ENCODE results near the gene CFAP73. TPM values are rescaled to one million over a fixed set of nuclear protein-coding genes. Genes with fewer than 3 reads are reported as not detected.

The CFAP73 gene
- total RNA-seq, 1 experiment from 2014 or later = 0.94 TPM

DNA sequence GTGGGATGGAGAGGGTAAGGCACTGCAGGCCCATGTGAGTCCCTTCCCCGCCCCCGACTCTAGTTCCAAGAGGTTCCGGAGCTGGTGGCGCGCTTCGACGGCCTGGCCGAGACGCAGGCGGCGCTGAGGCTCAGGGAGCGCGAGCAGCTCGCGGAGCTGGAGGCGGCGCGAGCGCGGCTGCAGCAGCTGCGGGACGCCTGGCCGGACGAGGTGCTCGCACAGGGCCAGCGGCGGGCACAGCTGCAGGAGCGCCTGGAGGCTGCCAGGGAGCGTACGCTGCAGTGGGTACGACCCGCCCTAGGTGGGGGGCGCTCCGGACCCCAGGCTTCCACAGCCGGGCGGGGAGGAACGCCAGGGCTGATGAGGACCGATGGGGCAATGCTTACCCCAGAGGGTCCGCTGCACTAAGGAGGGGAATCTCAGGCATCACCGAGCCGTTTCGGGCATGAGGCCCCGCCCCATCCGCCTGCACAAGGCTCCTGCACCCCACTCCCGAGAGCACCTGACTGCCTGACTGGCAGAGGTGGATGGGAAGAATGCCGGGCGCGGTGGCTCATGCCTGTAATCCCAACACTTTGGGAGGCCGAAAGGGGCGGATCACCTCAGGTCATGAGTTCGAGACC is 4.9 kb downstream of the CFAP73 start (continued):
- TF ChIP-seq, protein P1, sequence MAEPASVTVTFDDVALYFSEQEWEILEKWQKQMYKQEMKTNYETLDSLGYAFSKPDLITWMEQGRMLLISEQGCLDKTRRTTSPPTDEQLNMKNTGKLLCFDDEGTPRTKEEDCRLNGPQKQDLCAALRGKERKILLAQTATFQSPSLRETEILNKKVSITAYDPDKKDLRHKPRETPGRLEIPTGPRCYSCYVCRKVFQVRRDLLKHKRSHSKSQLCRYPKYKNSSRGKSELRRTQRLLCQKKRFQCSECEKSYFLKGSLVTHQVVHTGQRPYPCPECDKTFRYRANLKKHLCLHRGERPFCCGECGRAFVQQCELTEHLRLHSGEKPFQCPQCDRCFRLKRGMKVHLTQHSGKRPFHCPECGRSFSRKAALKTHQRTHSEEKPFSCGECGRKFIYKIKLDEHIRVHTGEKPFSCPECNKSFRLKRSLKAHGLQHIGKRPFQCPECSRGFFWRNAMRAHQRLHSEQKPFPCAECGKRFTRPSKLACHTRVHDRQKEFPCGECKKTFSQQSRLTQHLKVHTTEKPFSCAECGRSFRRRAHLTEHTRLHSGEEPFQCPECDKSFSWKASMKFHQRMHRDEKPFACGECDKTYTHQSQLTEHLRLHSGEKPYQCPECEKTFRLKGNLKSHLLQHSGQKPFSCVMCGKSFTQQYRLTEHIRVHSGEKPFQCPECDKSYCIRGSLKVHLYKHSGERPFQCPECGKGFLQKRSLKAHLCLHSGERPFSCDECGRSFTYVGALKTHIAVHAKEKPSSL (CRISPR knock-in tag; conservative IDR thresholded peaks at IDR 0.05) = no peak
- TF ChIP-seq, protein P2, sequence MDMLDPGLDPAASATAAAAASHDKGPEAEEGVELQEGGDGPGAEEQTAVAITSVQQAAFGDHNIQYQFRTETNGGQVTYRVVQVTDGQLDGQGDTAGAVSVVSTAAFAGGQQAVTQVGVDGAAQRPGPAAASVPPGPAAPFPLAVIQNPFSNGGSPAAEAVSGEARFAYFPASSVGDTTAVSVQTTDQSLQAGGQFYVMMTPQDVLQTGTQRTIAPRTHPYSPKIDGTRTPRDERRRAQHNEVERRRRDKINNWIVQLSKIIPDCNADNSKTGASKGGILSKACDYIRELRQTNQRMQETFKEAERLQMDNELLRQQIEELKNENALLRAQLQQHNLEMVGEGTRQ (CRISPR knock-in tag; IDR thresholded peaks at IDR 0.05) = peak; percentile 53; the same call in 1 of the 2 replicates
- TF ChIP-seq ESRRA (CRISPR knock-in tag; IDR thresholded peaks at IDR 0.05; ENCODE audit: borderline replicate concordance) (peak; percentile 71; the same call in 1 of the 2 replicates), ETV6 (CRISPR knock-in tag; IDR thresholded peaks at IDR 0.05) (0 out of 2 replicates have a peak, but pooled peaks have one; percentile 61), OVOL2 (CRISPR knock-in tag; IDR thresholded peaks at IDR 0.05; ENCODE audit: borderline replicate concordance) (no peak), ATF1 (CRISPR knock-in tag; IDR thresholded peaks at IDR 0.05) (0 out of 2 replicates have a peak, but pooled peaks have one; percentile 61), NR2C2 (CRISPR knock-in tag; IDR thresholded peaks at IDR 0.05) (0 out of 2 replicates have a peak, but pooled peaks have one; percentile 22), TP53 (CRISPR knock-in tag; IDR thresholded peaks at IDR 0.05) (0 out of 2 replicates have a peak, but pooled peaks have one; percentile 77), ZNF263 (CRISPR knock-in tag; IDR thresholded peaks at IDR 0.05; ENCODE audit: low read depth) (no peak), ZBTB21 (CRISPR knock-in tag; IDR thresholded peaks at IDR 0.05; ENCODE audit: borderline replicate concordance) (peak; percentile 42; the same call in 1 of the 2 replicates), ZNF317 (CRISPR knock-in tag; IDR thresholded peaks at IDR 0.05; ENCODE audit: borderline replicate concordance, low read depth) (no peak), SP1 (CRISPR knock-in tag; conservative IDR thresholded peaks at IDR 0.05) (peak; percentile 73), ZNF121 (CRISPR knock-in tag; IDR thresholded peaks at IDR 0.05) (no peak)
- TF ChIP-seq, protein P3, sequence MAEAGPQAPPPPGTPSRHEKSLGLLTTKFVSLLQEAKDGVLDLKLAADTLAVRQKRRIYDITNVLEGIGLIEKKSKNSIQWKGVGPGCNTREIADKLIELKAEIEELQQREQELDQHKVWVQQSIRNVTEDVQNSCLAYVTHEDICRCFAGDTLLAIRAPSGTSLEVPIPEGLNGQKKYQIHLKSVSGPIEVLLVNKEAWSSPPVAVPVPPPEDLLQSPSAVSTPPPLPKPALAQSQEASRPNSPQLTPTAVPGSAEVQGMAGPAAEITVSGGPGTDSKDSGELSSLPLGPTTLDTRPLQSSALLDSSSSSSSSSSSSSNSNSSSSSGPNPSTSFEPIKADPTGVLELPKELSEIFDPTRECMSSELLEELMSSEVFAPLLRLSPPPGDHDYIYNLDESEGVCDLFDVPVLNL (CRISPR knock-in tag; IDR thresholded peaks at IDR 0.05; ENCODE audit: borderline replicate concordance, low read depth) = no peak
- TF ChIP-seq, protein P4, sequence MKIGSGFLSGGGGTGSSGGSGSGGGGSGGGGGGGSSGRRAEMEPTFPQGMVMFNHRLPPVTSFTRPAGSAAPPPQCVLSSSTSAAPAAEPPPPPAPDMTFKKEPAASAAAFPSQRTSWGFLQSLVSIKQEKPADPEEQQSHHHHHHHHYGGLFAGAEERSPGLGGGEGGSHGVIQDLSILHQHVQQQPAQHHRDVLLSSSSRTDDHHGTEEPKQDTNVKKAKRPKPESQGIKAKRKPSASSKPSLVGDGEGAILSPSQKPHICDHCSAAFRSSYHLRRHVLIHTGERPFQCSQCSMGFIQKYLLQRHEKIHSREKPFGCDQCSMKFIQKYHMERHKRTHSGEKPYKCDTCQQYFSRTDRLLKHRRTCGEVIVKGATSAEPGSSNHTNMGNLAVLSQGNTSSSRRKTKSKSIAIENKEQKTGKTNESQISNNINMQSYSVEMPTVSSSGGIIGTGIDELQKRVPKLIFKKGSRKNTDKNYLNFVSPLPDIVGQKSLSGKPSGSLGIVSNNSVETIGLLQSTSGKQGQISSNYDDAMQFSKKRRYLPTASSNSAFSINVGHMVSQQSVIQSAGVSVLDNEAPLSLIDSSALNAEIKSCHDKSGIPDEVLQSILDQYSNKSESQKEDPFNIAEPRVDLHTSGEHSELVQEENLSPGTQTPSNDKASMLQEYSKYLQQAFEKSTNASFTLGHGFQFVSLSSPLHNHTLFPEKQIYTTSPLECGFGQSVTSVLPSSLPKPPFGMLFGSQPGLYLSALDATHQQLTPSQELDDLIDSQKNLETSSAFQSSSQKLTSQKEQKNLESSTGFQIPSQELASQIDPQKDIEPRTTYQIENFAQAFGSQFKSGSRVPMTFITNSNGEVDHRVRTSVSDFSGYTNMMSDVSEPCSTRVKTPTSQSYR (CRISPR knock-in tag; IDR thresholded peaks at IDR 0.05) = 0 out of 2 replicates have a peak, but pooled peaks have one; percentile 29
- TF ChIP-seq, protein P5, sequence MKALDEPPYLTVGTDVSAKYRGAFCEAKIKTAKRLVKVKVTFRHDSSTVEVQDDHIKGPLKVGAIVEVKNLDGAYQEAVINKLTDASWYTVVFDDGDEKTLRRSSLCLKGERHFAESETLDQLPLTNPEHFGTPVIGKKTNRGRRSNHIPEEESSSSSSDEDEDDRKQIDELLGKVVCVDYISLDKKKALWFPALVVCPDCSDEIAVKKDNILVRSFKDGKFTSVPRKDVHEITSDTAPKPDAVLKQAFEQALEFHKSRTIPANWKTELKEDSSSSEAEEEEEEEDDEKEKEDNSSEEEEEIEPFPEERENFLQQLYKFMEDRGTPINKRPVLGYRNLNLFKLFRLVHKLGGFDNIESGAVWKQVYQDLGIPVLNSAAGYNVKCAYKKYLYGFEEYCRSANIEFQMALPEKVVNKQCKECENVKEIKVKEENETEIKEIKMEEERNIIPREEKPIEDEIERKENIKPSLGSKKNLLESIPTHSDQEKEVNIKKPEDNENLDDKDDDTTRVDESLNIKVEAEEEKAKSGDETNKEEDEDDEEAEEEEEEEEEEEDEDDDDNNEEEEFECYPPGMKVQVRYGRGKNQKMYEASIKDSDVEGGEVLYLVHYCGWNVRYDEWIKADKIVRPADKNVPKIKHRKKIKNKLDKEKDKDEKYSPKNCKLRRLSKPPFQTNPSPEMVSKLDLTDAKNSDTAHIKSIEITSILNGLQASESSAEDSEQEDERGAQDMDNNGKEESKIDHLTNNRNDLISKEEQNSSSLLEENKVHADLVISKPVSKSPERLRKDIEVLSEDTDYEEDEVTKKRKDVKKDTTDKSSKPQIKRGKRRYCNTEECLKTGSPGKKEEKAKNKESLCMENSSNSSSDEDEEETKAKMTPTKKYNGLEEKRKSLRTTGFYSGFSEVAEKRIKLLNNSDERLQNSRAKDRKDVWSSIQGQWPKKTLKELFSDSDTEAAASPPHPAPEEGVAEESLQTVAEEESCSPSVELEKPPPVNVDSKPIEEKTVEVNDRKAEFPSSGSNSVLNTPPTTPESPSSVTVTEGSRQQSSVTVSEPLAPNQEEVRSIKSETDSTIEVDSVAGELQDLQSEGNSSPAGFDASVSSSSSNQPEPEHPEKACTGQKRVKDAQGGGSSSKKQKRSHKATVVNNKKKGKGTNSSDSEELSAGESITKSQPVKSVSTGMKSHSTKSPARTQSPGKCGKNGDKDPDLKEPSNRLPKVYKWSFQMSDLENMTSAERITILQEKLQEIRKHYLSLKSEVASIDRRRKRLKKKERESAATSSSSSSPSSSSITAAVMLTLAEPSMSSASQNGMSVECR (CRISPR knock-in tag; IDR thresholded peaks at IDR 0.05; ENCODE audit: borderline replicate concordance) = 0 out of 2 replicates have a peak, but pooled peaks have one; percentile 66
- TF ChIP-seq, protein P6, sequence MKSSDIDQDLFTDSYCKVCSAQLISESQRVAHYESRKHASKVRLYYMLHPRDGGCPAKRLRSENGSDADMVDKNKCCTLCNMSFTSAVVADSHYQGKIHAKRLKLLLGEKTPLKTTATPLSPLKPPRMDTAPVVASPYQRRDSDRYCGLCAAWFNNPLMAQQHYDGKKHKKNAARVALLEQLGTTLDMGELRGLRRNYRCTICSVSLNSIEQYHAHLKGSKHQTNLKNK (CRISPR knock-in tag; IDR thresholded peaks at IDR 0.05) = no peak
- TF ChIP-seq, protein P7, sequence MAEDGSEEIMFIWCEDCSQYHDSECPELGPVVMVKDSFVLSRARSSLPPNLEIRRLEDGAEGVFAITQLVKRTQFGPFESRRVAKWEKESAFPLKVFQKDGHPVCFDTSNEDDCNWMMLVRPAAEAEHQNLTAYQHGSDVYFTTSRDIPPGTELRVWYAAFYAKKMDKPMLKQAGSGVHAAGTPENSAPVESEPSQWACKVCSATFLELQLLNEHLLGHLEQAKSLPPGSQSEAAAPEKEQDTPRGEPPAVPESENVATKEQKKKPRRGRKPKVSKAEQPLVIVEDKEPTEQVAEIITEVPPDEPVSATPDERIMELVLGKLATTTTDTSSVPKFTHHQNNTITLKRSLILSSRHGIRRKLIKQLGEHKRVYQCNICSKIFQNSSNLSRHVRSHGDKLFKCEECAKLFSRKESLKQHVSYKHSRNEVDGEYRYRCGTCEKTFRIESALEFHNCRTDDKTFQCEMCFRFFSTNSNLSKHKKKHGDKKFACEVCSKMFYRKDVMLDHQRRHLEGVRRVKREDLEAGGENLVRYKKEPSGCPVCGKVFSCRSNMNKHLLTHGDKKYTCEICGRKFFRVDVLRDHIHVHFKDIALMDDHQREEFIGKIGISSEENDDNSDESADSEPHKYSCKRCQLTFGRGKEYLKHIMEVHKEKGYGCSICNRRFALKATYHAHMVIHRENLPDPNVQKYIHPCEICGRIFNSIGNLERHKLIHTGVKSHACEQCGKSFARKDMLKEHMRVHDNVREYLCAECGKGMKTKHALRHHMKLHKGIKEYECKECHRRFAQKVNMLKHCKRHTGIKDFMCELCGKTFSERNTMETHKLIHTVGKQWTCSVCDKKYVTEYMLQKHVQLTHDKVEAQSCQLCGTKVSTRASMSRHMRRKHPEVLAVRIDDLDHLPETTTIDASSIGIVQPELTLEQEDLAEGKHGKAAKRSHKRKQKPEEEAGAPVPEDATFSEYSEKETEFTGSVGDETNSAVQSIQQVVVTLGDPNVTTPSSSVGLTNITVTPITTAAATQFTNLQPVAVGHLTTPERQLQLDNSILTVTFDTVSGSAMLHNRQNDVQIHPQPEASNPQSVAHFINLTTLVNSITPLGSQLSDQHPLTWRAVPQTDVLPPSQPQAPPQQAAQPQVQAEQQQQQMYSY (CRISPR knock-in tag; IDR thresholded peaks at IDR 0.05) = no peak
- TF ChIP-seq, protein P8, sequence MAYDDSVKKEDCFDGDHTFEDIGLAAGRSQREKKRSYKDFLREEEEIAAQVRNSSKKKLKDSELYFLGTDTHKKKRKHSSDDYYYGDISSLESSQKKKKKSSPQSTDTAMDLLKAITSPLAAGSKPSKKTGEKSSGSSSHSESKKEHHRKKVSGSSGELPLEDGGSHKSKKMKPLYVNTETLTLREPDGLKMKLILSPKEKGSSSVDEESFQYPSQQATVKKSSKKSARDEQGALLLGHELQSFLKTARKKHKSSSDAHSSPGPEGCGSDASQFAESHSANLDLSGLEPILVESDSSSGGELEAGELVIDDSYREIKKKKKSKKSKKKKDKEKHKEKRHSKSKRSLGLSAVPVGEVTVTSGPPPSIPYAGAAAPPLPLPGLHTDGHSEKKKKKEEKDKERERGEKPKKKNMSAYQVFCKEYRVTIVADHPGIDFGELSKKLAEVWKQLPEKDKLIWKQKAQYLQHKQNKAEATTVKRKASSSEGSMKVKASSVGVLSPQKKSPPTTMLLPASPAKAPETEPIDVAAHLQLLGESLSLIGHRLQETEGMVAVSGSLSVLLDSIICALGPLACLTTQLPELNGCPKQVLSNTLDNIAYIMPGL (CRISPR knock-in tag; IDR thresholded peaks at IDR 0.05) = peak; percentile 96
